ENCODE results near the gene GUCY1A1. TPM values are rescaled to one million over a fixed set of nuclear protein-coding genes. Genes with fewer than 3 reads are reported as not detected.

Gene GUCY1A1
- total RNA-seq, 1 donor from 2014 or later: 252 TPM

DNA sequence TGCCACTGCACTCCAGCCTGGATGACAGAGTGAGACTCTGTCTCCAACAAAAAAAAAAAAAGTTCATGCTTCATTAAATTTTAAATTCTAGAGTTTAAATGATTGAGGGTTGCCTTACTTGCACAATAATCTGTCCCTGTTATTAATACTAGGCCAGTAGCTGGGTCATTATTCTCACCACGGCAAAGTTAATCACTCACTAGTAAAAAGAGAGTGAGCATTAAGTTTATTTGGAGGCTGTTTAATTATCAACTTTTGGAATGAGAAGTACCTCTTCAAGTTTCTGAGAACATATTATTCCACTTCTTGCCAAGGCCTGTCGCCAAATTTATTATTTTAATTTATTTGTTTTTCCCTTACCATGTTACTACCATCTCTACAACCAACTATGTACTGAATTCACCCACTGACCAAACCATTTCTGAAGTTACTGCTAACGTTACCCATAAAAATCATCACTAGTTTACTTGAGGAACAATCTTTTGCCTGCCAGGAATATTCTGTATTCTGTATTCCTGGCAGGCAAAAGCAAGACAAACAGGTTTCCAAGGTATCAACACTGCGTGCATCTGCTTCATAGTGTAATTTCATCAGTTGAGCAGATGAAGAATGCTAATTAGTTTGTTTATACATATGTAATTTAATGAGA, 26.5 kb downstream of the GUCY1A1 start:
- DNase-seq (ENCODE audit: low spot score): no peak

- no peak for DNase-seq (ENCODE audit: low spot score)
Observed at GRCh38 chr4:155694100-155694785, 27.6 kb downstream of the GUCY1A1 start.

DNA sequence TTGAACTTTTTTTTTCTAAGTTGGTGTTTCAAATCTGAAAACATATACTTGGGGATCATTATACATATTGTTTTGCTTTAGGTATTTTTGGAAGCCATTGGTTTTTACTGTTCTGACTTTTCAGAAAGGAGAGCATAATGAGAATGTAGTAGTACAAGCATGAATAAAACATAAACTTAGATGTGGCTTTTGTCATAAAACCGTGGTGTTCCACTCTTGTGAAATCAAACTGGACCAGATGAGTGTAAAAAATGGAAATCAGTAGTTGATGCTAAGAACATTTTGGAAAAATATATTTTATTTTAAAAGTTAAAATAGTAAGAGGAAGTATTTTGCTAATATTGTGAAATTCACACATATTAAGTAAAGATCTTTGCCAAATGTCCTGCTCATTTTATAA, 29.6 kb downstream of the GUCY1A1 start:
- DNase-seq (ENCODE audit: low spot score): no peak

- no peak for DNase-seq (ENCODE audit: low spot score)
Observed at GRCh38 chr4:155696726-155697125, 30.1 kb downstream of the GUCY1A1 start.

DNA sequence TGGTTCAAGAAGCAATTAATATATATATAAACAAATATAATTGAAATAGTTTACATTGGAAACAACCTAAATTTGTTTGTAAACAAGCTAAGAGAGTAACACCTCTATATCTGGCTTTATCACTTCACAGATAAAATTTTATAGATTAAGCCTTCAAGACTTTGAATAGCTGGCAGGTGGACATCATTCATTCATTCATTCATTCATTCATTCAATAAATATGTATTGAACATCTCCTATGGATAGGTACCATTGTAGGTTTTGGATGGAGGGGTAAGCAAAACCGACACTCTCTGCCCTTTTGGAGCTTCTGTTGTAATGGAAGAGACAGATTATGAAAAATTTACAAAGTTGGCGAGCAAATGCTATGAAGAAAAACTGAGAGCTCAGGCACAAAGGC, 35.2 kb downstream of the GUCY1A1 start:
- no peak for DNase-seq (ENCODE audit: low spot score)

DNA sequence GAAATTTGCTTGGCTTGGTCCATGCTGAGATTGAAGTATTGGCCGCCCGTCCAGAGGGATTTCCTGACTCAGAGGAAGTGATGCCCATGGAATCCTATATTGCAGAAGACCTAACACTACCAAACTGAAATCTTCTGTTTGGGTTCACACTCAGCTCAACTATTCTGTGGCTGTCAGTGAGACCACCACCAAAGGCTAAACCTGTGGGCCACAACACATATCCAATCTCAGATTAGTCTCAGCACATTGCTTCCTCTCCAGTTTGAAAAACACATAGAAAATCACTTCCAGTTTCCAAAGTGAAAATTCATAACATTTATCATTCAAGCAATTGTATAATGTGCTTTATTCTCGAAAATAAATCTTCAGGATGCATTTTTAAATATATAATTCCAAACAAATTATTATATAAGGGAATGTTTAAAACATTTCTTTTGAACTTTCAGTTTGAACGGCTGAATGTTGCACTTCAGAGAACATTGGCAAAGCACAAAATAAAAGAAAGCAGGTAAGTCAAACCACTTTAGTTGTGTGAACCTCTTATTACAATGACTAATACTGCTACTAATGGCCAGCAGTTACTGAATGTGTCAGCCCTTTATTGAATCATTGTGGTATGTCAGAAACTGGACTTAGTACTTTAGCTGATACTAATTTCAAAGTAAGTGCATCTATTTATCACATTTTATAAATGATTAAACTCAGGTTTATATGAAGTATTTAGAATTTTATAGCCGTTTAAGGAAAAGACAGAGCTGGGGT, 37.0 kb downstream of the GUCY1A1 start:
- no peak for DNase-seq (ENCODE audit: low spot score)

GRCh38 chr4:155704841-155705404, 38.3 kb downstream of the GUCY1A1 start:
- DNase-seq (ENCODE audit: low spot score): no peak

GRCh38 chr4:155705664-155706063, 39.0 kb downstream of the GUCY1A1 start:
- peak; percentile 95 for DNase-seq (ENCODE audit: low spot score)

GRCh38 chr4:155706147-155706546, 39.5 kb downstream of the GUCY1A1 start:
- DNase-seq (ENCODE audit: low spot score): no peak

DNA sequence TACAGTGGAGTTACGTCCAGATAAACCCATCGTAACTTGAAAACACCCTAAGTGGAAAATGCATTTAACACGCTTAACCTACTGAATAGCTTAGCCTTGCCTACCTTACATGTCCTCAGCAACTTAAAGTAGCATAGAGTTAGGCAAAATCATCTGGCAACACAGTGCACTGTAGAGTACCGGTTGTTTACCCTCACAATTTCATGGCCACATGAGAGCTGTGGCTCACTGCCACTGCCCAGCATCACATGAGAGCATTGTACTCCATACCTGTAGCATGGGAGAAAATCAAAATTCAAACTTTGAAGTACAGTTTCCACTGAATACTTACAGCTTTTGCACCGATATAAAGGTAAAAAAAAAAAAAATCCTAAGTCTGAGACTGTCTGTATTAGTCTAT, 40.6 kb downstream of the GUCY1A1 start:
- DNase-seq (ENCODE audit: low spot score): no peak

DNA sequence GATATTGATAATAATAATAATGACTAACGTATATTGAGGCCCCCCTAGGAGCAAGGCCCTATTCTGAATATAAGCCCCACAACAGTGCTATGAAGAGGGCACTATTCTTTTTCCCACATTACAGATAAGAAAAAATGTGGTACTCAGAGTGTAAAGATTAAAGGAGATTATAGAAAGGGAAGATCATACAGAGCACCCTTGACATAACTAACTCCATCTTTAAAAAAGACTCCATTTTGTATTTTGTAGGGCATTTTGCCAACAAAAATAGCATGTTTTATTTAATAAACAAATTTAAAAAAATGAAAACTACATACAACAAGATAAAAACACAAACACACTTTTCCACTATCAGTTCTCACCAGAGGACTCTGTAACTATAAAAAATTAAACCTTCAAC, 42.1 kb downstream of the GUCY1A1 start:
- DNase-seq (ENCODE audit: low spot score): no peak

- DNase-seq (ENCODE audit: low spot score): no peak
Observed at GRCh38 chr4:155709918-155710317, 43.3 kb downstream of the GUCY1A1 start.

DNA sequence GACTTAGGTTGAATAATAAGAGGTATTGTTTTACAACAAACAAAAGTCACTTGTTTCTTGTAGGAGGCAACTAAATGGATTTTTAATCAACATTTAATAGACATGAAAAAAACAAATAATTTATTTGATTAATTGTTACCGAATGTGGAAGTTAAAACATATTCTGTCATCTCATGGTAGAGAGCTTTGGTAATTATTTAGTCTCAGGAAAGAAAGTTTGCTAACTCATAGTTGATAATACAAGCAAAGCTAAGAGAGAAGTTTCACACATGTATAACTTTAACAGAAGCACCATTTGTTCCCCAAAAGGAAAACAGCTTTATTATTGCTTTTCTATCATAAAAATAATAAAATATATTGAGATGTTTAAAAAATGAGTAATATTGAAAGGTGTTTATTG, 44.9 kb downstream of the GUCY1A1 start:
- no peak for DNase-seq (ENCODE audit: low spot score)

DNA sequence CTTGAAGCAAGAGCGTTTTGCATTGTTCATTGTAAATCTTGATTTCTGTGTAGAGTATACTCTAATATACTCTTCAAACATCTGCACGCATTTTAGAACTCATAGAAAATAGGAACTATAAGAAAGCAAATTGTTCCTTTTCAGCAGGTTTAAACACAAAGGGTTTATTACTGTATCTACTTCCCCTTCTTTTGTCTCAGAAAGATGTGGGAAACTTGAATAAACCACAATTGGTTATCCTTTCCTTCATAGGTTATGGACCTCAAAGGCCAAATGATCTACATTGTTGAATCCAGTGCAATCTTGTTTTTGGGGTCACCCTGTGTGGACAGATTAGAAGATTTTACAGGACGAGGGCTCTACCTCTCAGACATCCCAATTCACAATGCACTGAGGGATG, 46.2 kb downstream of the GUCY1A1 start:
- DNase-seq (ENCODE audit: low spot score): no peak

GRCh38 chr4:155713911-155714310, 47.3 kb downstream of the GUCY1A1 start:
- DNase-seq (ENCODE audit: low spot score): no peak

DNA sequence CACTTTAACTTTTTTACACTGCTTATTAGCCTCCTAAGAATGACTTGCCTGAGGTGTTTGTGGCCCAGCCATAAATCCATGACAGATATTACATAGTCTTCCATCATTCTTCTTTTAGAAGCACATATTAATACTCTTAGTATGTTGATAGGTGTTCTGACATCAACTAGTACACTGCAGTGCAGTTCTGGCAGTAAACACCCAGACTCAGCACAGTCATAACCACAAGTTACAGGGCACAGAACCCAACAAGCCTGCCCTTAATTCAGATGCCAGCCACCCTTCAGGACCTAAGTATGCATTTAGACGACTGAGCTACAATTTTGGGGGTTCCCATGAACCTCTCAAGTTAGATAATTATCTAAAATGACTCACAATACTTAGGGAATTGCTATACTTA, 55.7 kb downstream of the GUCY1A1 start:
- DNase-seq (ENCODE audit: low spot score): no peak

- DNase-seq (ENCODE audit: low spot score): no peak
Observed at GRCh38 chr4:155722816-155723499, 56.3 kb downstream of the GUCY1A1 start.

DNA sequence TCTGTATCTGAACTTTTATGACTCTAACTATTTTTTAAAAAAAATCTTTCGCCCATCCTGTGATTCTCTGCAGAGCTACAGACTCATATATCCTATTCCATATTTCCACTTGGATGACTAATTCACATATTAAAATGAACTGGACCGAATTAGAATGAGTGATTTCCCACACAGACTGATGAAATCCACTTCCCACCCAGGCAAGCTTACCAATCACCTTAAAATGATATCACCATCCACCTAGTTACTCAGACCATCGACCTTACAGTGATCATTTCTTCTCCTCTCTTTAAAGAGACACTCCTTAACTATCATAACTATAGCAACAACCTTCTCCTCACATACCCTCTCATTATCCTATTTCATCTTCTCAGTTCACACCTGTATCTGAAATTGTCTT, 58.1 kb downstream of the GUCY1A1 start:
- no peak for DNase-seq (ENCODE audit: low spot score)

DNA sequence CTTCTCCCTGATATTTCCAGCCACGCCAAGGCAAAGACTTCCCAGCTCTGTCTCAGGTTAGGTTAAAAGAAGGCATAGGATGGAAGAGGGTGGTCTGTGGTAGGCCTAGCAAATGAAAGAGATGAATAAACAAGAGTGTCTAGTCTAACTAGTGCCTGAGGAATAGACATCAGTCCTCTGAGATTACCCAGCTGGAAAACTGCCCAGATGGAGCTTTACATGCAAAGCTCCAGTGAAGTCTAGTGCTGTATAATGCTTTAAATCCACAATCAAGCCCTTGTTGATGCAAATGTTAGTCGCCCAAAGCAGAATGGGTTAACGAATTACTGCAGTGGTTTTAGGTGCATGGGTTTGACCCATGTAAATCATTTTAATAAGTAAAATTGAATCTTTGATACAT, 67.4 kb downstream of the GUCY1A1 start:
- DNase-seq (ENCODE audit: low spot score): peak; percentile 93

- no peak for DNase-seq (ENCODE audit: low spot score)
Observed at GRCh38 chr4:155734951-155735350, 68.3 kb downstream of the GUCY1A1 start.

DNA sequence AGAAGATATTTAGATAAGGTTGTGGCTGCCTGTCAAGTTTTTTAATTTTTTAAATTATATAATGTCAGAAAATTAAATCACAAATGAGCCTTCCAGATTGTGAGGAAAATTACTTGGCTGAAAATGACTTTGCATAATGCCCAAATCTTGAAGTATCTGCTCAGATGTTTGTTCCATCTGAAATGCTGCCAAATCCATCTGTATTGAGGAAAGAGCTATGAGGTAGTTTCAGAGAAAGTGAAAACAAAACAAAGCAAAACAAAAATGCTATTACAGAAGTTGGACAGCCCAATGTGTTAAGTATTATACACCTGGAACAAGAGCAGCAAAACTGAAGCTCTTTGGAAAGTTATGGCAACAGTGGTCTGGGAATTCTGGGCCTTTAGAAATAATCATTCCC, 68.8 kb downstream of the GUCY1A1 start:
- peak; percentile 77 for DNase-seq (ENCODE audit: low spot score)

GRCh38 chr4:155738548-155738947, 71.9 kb downstream of the GUCY1A1 start:
- no peak for DNase-seq (ENCODE audit: low spot score)

Measured in umbilical cord (tissue), 2 donors.